UCSD-AML1 (cell line): ENCODE measurements around the gene NDFIP2.
"Not testable (repeated sequence)": the region's sequence is repeated elsewhere in the genome, so short reads cannot be mapped to it uniquely, and the experiment has no call there.

Experiments
- DNase-seq: peaks from one replicate; lab custom pipeline; 2025; ENCODE audit not compliant: unreplicated experiment; lab: John Stamatoyannopoulos, UW

The NDFIP2 gene

GRCh38 chr13:79589603-79590393, 108.8 kb downstream of the NDFIP2 start:
- no peak for DNase-seq

- no peak for DNase-seq
These were observed 109.4 kb downstream of the NDFIP2 start for GRCh38 chr13:79590394-79590676.

GRCh38 chr13:79591493-79591892, 110.5 kb downstream of the NDFIP2 start:
- no peak for DNase-seq

- no peak for DNase-seq
These were observed 112.2 kb downstream of the NDFIP2 start for GRCh38 chr13:79593121-79593520.

GRCh38 chr13:79593641-79594275, 112.8 kb downstream of the NDFIP2 start:
- DNase-seq: no peak

GRCh38 chr13:79600146-79600545, 119.2 kb downstream of the NDFIP2 start:
- DNase-seq: not testable (repeated sequence)

- no peak for DNase-seq
These were observed 122.0 kb downstream of the NDFIP2 start for GRCh38 chr13:79602936-79603335.

- no peak for DNase-seq
These were observed 123.8 kb downstream of the NDFIP2 start for GRCh38 chr13:79604752-79605151.
